HEK293 (cell line): ENCODE data around the gene RPS26.

Experiments
- CTCF ChIA-PET: fragments of 350-600 bp; formaldehyde crosslinking; extraction: SDS; loops from one replicate; lab custom pipeline; 2021; ENCODE audit warnings: antibody characterized with exemption; lab: Yijun Ruan, JAX
- POLR2A ChIA-PET: fragments of 300-600 bp; formaldehyde crosslinking; extraction: SDS; loops from one replicate; lab custom pipeline; 2020; ENCODE audit warnings: antibody characterized with exemption, inconsistent platforms; lab: Yijun Ruan, JAX
- H3K27ac ChIP-seq: fragments of 200-500 bp; sonication (Bioruptor generic); 2 replicates; pipeline ENCODE4 v1.5.1; 2014; ENCODE audit warnings: low read depth, low read length, control low read depth, inconsistent platforms; ENCODE audit errors: extremely low read depth
- H3K36me3 ChIP-seq, 2 experiments: fragments of 200-500 bp in 1 of 2; sonication (Bioruptor generic) in 1 of 2; 1 replicate in 1 of 2; 2 replicates in 1 of 2; pipeline ENCODE4 v1.5.1; 2014 to 2017; ENCODE audit warnings: inconsistent platforms in 2 of 2, low read length in 2 of 2; ENCODE audit not compliant: control insufficient read depth in 2 of 2, insufficient read depth in 1 of 2
- H3K4me1 ChIP-seq: fragments of 200-500 bp; sonication (Bioruptor generic); 2 replicates; pipeline ENCODE4 v1.5.1; 2014; ENCODE audit warnings: mild to moderate bottlenecking, low read length, inconsistent platforms; ENCODE audit not compliant: control insufficient read depth, insufficient read depth
- H3K4me3 ChIP-seq: 2 replicates; pipeline ENCODE4 v1.5.1; 2011; ENCODE audit warnings: low read depth, mild to moderate bottlenecking, control low read depth, low read length, moderate library complexity
- H3K9me3 ChIP-seq: fragments of 200-500 bp; sonication (Bioruptor generic); 2 replicates; pipeline ENCODE4 v1.5.1; 2014; ENCODE audit warnings: low read depth, low read length, inconsistent platforms; ENCODE audit not compliant: control insufficient read depth, insufficient read depth
- GLI4 ChIP-seq: fragments of 450-650 bp; formaldehyde crosslinking; IDR thresholded peaks from 2 replicates; pipeline ENCODE4 v1.5.1; 2016; ENCODE audit warnings: missing biosample characterization, missing genetic modification characterization
- SP2 ChIP-seq: fragments of 450-650 bp; formaldehyde crosslinking; IDR thresholded peaks from 2 replicates; pipeline ENCODE4 v1.5.1; 2016; ENCODE audit warnings: missing biosample characterization, missing genetic modification characterization
- ZBTB48 ChIP-seq: fragments of 450-650 bp; formaldehyde crosslinking; IDR thresholded peaks from 2 replicates; pipeline ENCODE4 v1.5.1; 2016; ENCODE audit warnings: missing biosample characterization, missing genetic modification characterization
- ZBTB8A ChIP-seq: fragments of 450-650 bp; formaldehyde crosslinking; IDR thresholded peaks from 2 replicates; pipeline ENCODE4 v1.5.1; 2016; ENCODE audit warnings: missing biosample characterization, missing genetic modification characterization
- ZEB2 ChIP-seq: fragments of 450-650 bp; formaldehyde crosslinking; IDR thresholded peaks from 2 replicates; pipeline ENCODE4 v1.5.1; 2016; ENCODE audit warnings: missing biosample characterization, missing genetic modification characterization
- ZFP37 ChIP-seq: fragments of 450-650 bp; formaldehyde crosslinking; IDR thresholded peaks from 2 replicates; pipeline ENCODE4 v1.5.1; 2016; ENCODE audit warnings: missing biosample characterization, missing genetic modification characterization
- ZNF138 ChIP-seq: fragments of 450-650 bp; formaldehyde crosslinking; IDR thresholded peaks from 2 replicates; pipeline ENCODE4 v1.5.1; 2016; ENCODE audit warnings: missing biosample characterization, missing genetic modification characterization, borderline replicate concordance
- ZNF146 ChIP-seq: fragments of 450-650 bp; formaldehyde crosslinking; IDR thresholded peaks from 2 replicates; pipeline ENCODE4 v1.5.1; 2016; ENCODE audit warnings: missing biosample characterization, missing genetic modification characterization
- ZNF416 ChIP-seq: fragments of 450-650 bp; formaldehyde crosslinking; IDR thresholded peaks from 2 replicates; pipeline ENCODE4 v1.5.1; 2016; ENCODE audit warnings: missing biosample characterization, missing genetic modification characterization
- ZNF426 ChIP-seq: fragments of 450-650 bp; formaldehyde crosslinking; IDR thresholded peaks from 2 replicates; pipeline ENCODE4 v1.5.1; 2017; ENCODE audit warnings: missing biosample characterization, missing genetic modification characterization, mild to moderate bottlenecking, inconsistent platforms, moderate library complexity
- ZNF555 ChIP-seq: fragments of 450-650 bp; formaldehyde crosslinking; conservative IDR thresholded peaks from 2 replicates; pipeline ENCODE4 v1.5.1; 2017; ENCODE audit warnings: missing biosample characterization, mild to moderate bottlenecking, missing genetic modification characterization, inconsistent platforms
- ZNF654 ChIP-seq: fragments of 450-650 bp; formaldehyde crosslinking; IDR thresholded peaks from 2 replicates; pipeline ENCODE4 v1.5.1; 2016; ENCODE audit warnings: low read depth, missing biosample characterization, missing genetic modification characterization
- ZNF664 ChIP-seq: fragments of 450-650 bp; formaldehyde crosslinking; IDR thresholded peaks from 2 replicates; pipeline ENCODE4 v1.5.1; 2016; ENCODE audit warnings: missing biosample characterization, missing genetic modification characterization
- ZNF677 ChIP-seq: fragments of 450-650 bp; IDR thresholded peaks from 2 replicates; pipeline ENCODE4 v1.5.0; 2018; ENCODE audit warnings: missing biosample characterization, mild to moderate bottlenecking, missing genetic modification characterization, moderate library complexity
- ZNF707 ChIP-seq: fragments of 450-650 bp; formaldehyde crosslinking; IDR thresholded peaks from 2 replicates; pipeline ENCODE4 v1.5.1; 2016; ENCODE audit warnings: missing biosample characterization, missing genetic modification characterization
- ZSCAN30 ChIP-seq: fragments of 450-650 bp; IDR thresholded peaks from 2 replicates; pipeline ENCODE4 v1.5.1; 2018; ENCODE audit warnings: missing biosample characterization, mild to moderate bottlenecking, missing genetic modification characterization, moderate library complexity
- ZXDB ChIP-seq: fragments of 450-650 bp; formaldehyde crosslinking; IDR thresholded peaks from 2 replicates; pipeline ENCODE4 v1.5.1; 2016; ENCODE audit warnings: missing biosample characterization, missing genetic modification characterization
- TF ChIP-seq, protein P1 (sequence below): fragments of 450-650 bp; formaldehyde crosslinking; IDR thresholded peaks from 2 replicates; pipeline ENCODE4 v1.5.1; 2016; ENCODE audit warnings: missing biosample characterization, missing genetic modification characterization
- TF ChIP-seq, protein P2 (sequence below): fragments of 450-650 bp; formaldehyde crosslinking; IDR thresholded peaks from 2 replicates; pipeline ENCODE4 v1.5.1; 2016; ENCODE audit warnings: missing biosample characterization, missing genetic modification characterization, low read depth
- TF ChIP-seq, protein P3 (sequence below): fragments of 450-650 bp; formaldehyde crosslinking; IDR thresholded peaks from 2 replicates; pipeline ENCODE4 v1.5.1; 2016; ENCODE audit warnings: missing biosample characterization, missing genetic modification characterization
- TF ChIP-seq, protein P4 (sequence below): fragments of 450-650 bp; formaldehyde crosslinking; IDR thresholded peaks from 2 replicates; pipeline ENCODE4 v1.5.0; 2017; ENCODE audit warnings: missing biosample characterization, missing genetic modification characterization, borderline replicate concordance
- TF ChIP-seq, protein P5 (sequence below): sonication (generic); formaldehyde crosslinking; IDR thresholded peaks from 2 replicates; pipeline ENCODE4 v1.8.1; 2022; ENCODE audit warnings: mild to moderate bottlenecking, moderate library complexity, missing genetic modification reagents
- TF ChIP-seq, protein P6 (sequence below): fragments of 450-650 bp; formaldehyde crosslinking; IDR thresholded peaks from 2 replicates; pipeline ENCODE4 v1.5.1; 2017; ENCODE audit warnings: missing biosample characterization, missing genetic modification characterization

The RPS26 gene

DNA sequence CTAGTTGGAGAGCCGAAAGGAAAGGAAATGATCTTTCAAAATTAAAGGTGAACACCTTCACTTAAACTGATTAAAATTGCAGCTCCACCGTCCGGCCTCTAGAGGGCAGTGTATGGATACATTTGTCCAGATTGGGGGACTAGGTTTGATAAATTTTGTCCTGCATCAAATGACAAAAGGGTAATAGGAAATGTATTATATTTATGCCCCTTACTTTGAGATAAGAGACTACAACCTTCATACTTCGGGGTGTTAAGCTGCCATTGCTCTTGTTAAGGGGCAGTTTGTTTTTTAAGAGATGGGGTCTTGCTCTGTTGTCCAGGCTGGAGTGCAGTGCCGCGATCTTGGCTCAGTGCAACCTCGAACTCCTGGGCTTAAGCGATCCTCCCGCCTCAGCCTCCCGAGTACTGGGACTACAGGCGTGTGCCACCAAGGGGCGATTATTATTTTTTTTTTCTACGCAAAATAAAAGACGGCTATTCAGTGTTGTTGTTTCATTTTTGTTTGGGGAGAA lies 45.5 kb upstream of the RPS26 start:
- H3K9me3 ChIP-seq, result no peaks in the 10 kb centered on the region
- H3K36me3 ChIP-seq, result peaks cover 24 to 41% of the 10 kb centered on the region in 2 experiments
- ChIA-PET POLR2A (interaction anchor here (0.5 to 3.3 kb wide), 21 partner anchors 8 to 257 kb away, joined by 3 to 48 read pairs (median 4); partner anchors contain the start of genes DNAJC14 and RAB5B), CTCF (interaction anchor here (0.6 to 4.8 kb wide), 38 partner anchors 10 to 488 kb away, joined by 3 to 46 read pairs (median 5); partner anchors contain the start of genes BLOC1S1, RAB5B, RPL41 and ZC3H10)
- H3K4me3 ChIP-seq, result peak overlapping the region; percentile 53; the same call in 1 of the 2 replicates
- no peak overlapping the region for H3K27ac ChIP-seq
- H3K4me1 ChIP-seq, result no peaks in the 10 kb centered on the region; the same call in 1 of the 2 replicates
- TF ChIP-seq GLI4 (tag by site-specific recombination), result no peak
- TF ChIP-seq, protein P1, sequence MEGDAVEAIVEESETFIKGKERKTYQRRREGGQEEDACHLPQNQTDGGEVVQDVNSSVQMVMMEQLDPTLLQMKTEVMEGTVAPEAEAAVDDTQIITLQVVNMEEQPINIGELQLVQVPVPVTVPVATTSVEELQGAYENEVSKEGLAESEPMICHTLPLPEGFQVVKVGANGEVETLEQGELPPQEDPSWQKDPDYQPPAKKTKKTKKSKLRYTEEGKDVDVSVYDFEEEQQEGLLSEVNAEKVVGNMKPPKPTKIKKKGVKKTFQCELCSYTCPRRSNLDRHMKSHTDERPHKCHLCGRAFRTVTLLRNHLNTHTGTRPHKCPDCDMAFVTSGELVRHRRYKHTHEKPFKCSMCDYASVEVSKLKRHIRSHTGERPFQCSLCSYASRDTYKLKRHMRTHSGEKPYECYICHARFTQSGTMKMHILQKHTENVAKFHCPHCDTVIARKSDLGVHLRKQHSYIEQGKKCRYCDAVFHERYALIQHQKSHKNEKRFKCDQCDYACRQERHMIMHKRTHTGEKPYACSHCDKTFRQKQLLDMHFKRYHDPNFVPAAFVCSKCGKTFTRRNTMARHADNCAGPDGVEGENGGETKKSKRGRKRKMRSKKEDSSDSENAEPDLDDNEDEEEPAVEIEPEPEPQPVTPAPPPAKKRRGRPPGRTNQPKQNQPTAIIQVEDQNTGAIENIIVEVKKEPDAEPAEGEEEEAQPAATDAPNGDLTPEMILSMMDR (tag by site-specific recombination), result peak; percentile 62; the same call in 1 of the 2 replicates
- TF ChIP-seq ZBTB48 (tag by site-specific recombination), result 0 out of 2 replicates have a peak, but pooled peaks have one; percentile 21
- no peak for TF ChIP-seq ZBTB8A (tag by site-specific recombination)
- peak; percentile 20; the same call in 1 of the 2 replicates for TF ChIP-seq ZXDB (tag by site-specific recombination)
- no peak for TF ChIP-seq ZNF677 (tag by site-specific recombination)
- TF ChIP-seq ZNF426 (tag by site-specific recombination), result no peak
- TF ChIP-seq ZNF416 (tag by site-specific recombination), result no peak
- TF ChIP-seq SP2 (tag by site-specific recombination), result no peak
- TF ChIP-seq, protein P2, sequence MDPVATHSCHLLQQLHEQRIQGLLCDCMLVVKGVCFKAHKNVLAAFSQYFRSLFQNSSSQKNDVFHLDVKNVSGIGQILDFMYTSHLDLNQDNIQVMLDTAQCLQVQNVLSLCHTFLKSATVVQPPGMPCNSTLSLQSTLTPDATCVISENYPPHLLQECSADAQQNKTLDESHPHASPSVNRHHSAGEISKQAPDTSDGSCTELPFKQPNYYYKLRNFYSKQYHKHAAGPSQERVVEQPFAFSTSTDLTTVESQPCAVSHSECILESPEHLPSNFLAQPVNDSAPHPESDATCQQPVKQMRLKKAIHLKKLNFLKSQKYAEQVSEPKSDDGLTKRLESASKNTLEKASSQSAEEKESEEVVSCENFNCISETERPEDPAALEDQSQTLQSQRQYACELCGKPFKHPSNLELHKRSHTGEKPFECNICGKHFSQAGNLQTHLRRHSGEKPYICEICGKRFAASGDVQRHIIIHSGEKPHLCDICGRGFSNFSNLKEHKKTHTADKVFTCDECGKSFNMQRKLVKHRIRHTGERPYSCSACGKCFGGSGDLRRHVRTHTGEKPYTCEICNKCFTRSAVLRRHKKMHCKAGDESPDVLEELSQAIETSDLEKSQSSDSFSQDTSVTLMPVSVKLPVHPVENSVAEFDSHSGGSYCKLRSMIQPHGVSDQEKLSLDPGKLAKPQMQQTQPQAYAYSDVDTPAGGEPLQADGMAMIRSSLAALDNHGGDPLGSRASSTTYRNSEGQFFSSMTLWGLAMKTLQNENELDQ (tag by site-specific recombination), result no peak
- peak; percentile 25; the same call in 1 of the 2 replicates for TF ChIP-seq ZEB2 (tag by site-specific recombination)
- TF ChIP-seq ZFP37, result no peak
- TF ChIP-seq, protein P3, sequence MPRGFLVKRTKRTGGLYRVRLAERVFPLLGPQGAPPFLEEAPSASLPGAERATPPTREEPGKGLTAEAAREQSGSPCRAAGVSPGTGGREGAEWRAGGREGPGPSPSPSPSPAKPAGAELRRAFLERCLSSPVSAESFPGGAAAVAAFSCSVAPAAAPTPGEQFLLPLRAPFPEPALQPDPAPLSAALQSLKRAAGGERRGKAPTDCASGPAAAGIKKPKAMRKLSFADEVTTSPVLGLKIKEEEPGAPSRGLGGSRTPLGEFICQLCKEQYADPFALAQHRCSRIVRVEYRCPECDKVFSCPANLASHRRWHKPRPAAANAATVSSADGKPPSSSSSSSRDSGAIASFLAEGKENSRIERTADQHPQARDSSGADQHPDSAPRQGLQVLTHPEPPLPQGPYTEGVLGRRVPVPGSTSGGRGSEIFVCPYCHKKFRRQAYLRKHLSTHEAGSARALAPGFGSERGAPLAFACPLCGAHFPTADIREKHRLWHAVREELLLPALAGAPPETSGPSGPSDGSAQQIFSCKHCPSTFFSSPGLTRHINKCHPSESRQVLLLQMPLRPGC, result no peak
- no peak for TF ChIP-seq ZNF138
- peak; percentile 74 for TF ChIP-seq ZNF654 (tag by site-specific recombination)
- TF ChIP-seq, protein P4, sequence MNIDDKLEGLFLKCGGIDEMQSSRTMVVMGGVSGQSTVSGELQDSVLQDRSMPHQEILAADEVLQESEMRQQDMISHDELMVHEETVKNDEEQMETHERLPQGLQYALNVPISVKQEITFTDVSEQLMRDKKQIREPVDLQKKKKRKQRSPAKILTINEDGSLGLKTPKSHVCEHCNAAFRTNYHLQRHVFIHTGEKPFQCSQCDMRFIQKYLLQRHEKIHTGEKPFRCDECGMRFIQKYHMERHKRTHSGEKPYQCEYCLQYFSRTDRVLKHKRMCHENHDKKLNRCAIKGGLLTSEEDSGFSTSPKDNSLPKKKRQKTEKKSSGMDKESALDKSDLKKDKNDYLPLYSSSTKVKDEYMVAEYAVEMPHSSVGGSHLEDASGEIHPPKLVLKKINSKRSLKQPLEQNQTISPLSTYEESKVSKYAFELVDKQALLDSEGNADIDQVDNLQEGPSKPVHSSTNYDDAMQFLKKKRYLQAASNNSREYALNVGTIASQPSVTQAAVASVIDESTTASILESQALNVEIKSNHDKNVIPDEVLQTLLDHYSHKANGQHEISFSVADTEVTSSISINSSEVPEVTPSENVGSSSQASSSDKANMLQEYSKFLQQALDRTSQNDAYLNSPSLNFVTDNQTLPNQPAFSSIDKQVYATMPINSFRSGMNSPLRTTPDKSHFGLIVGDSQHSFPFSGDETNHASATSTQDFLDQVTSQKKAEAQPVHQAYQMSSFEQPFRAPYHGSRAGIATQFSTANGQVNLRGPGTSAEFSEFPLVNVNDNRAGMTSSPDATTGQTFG (tag by site-specific recombination), result no peak
- no peak for TF ChIP-seq ZNF146 (tag by site-specific recombination)
- TF ChIP-seq, protein P5, sequence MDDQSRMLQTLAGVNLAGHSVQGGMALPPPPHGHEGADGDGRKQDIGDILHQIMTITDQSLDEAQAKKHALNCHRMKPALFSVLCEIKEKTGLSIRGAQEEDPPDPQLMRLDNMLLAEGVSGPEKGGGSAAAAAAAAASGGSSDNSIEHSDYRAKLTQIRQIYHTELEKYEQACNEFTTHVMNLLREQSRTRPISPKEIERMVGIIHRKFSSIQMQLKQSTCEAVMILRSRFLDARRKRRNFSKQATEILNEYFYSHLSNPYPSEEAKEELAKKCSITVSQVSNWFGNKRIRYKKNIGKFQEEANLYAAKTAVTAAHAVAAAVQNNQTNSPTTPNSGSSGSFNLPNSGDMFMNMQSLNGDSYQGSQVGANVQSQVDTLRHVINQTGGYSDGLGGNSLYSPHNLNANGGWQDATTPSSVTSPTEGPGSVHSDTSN, result no peak
- TF ChIP-seq, protein P6, sequence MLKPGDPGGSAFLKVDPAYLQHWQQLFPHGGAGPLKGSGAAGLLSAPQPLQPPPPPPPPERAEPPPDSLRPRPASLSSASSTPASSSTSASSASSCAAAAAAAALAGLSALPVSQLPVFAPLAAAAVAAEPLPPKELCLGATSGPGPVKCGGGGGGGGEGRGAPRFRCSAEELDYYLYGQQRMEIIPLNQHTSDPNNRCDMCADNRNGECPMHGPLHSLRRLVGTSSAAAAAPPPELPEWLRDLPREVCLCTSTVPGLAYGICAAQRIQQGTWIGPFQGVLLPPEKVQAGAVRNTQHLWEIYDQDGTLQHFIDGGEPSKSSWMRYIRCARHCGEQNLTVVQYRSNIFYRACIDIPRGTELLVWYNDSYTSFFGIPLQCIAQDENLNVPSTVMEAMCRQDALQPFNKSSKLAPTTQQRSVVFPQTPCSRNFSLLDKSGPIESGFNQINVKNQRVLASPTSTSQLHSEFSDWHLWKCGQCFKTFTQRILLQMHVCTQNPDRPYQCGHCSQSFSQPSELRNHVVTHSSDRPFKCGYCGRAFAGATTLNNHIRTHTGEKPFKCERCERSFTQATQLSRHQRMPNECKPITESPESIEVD (tag by site-specific recombination), result no peak
- no peak for TF ChIP-seq ZNF707
- TF ChIP-seq ZSCAN30 (tag by site-specific recombination), result no peak
- TF ChIP-seq ZNF555 (tag by site-specific recombination), result no peak
- no peak for TF ChIP-seq ZNF664 (tag by site-specific recombination)
